NCI-H1105 treated with DMSO at 0.1 percent for 48 hours (cell line): ENCODE results near the gene OGDHL.

Experiments used
- DNase-seq: peaks from one replicate; lab custom pipeline; 2025; lab: John Stamatoyannopoulos, UW

OGDHL gene

GRCh38 chr10:49689882-49690510 lies 72.1 kb downstream of the OGDHL start:
- no peak for DNase-seq

GRCh38 chr10:49688920-49689319 lies 73.2 kb downstream of the OGDHL start:
- DNase-seq, result no peak

- no peak for DNase-seq
Measured at GRCh38 chr10:49688261-49688846, 73.8 kb downstream of the OGDHL start.

DNA sequence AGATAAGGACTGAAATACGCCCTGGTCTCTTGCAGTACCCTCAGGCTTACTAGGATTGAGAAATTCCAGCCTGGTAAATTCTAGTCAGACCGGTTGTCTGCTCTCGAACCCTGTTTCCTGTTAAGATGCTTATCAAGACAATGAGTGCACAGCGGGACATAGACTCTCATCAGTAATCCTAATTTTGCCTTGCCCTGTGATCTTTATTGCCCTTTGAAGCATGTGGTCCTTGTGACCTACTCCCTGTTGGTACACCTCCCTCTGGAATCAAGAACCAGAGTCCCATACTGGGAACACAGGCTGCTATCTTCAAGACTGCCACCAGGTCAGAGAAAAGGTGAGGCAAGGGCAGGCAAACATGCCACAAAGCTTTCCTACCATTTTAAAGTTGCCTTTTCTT lies 75.5 kb downstream of the OGDHL start:
- DNase-seq, result no peak
